ENCODE data around the gene IER5L.
A peak's percentile ranks its signal among the peaks of the same experiment; 100 is the strongest.

The IER5L gene

GRCh38 chr9:129177791-129178567 is at the start of gene IER5L:
TSS of gene IER5L (minus strand) at chr9:129178261. CDS start at chr9:129178052, 209 bp downstream.
- Histone ChIP-seq H3K27me3 (ENCODE audit: control insufficient read depth, insufficient read depth, low read length) (no peaks in the 10 kb centered on the region), H3K27ac (peak within 1 kb of the TSS; percentile 44), H3K4me2 (ENCODE audit: low read length) (peak within 1 kb of the TSS; percentile 100), H3K4me1 (peaks cover 5% of the 10 kb centered on the region), H3K79me2 (no peaks in the 10 kb centered on the region), H3K9me3 (ENCODE audit: control insufficient read depth, low read length) (no peaks in the 10 kb centered on the region), H2AFZ (peak within 1 kb of the TSS; percentile 66), H3K36me3 (ENCODE audit: control insufficient read depth, insufficient read depth, low read length) (no peaks in the 10 kb centered on the region), H3K9ac (no peak within 1 kb of the TSS), H3K4me3 (ENCODE audit: low read depth, low read length) (peak within 1 kb of the TSS; percentile 82)
- TF ChIP-seq, protein P1, sequence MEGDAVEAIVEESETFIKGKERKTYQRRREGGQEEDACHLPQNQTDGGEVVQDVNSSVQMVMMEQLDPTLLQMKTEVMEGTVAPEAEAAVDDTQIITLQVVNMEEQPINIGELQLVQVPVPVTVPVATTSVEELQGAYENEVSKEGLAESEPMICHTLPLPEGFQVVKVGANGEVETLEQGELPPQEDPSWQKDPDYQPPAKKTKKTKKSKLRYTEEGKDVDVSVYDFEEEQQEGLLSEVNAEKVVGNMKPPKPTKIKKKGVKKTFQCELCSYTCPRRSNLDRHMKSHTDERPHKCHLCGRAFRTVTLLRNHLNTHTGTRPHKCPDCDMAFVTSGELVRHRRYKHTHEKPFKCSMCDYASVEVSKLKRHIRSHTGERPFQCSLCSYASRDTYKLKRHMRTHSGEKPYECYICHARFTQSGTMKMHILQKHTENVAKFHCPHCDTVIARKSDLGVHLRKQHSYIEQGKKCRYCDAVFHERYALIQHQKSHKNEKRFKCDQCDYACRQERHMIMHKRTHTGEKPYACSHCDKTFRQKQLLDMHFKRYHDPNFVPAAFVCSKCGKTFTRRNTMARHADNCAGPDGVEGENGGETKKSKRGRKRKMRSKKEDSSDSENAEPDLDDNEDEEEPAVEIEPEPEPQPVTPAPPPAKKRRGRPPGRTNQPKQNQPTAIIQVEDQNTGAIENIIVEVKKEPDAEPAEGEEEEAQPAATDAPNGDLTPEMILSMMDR (IDR thresholded peaks at IDR 0.05) = no peak

DNA sequence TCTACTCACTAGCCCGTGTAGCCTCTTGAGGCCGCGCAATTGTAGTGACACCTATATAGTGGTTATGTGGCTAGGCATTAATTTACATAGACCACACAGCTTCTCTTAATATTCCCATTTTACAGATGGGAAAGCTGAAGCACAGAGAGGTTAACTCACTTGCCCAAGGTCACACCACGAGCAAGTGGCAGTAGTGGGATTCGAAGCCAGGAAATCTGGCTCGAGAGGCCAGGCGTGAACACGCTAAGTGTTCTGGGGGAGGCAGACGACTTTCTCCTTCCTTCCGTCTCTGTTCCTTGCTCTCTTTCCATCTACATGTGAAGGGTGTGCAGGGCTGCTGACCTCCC is 49.8 kb upstream of the IER5L start:
- no peak overlapping the region for H3K27ac ChIP-seq
- H3K9ac ChIP-seq = no peak overlapping the region
- no peaks in the 10 kb centered on the region for H3K4me1 ChIP-seq

DNA sequence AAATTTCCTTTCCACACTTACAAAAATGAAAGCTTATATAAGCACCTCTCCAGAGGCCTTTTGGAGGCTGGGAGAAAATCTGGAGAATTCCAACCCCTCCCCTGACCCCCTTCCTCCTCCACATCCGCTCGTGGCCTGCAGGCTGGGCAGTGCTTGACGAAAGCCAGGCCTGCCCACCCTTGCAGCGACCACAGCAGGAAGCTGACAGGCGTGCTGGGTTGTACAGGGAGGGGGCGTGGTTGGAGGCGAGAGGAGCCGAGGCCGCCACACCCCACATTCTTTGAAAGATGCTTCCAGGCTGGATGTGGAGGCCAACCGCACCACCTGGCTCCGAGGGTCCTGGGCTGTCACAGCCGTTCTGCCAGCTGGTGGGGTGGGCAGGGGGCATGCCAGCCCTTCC is 47.8 kb upstream of the IER5L start:
- Histone ChIP-seq H2AFZ (no peak overlapping the region), H3K79me2 (no peaks in the 10 kb centered on the region), H3K36me3 (ENCODE audit: control insufficient read depth, insufficient read depth, low read length) (no peaks in the 10 kb centered on the region), H3K9ac (no peak overlapping the region), H3K27ac (no peak overlapping the region), H3K4me1 (no peaks in the 10 kb centered on the region), H3K4me3 (ENCODE audit: low read depth, low read length) (no peak overlapping the region), H3K9me3 (ENCODE audit: control insufficient read depth, low read length) (no peaks in the 10 kb centered on the region), H3K27me3 (ENCODE audit: control insufficient read depth, insufficient read depth, low read length) (no peaks in the 10 kb centered on the region), H3K4me2 (ENCODE audit: low read length) (no peak overlapping the region)
- TF ChIP-seq, protein P1 (IDR thresholded peaks at IDR 0.05) = no peak

More for the DNA sequence above, 49.8 kb upstream of the IER5L start:
- H3K4me3 ChIP-seq (ENCODE audit: low read depth, low read length) = no peak overlapping the region
- no peaks in the 10 kb centered on the region for H3K79me2 ChIP-seq
- H2AFZ ChIP-seq = no peak overlapping the region
- H3K36me3 ChIP-seq (ENCODE audit: control insufficient read depth, insufficient read depth, low read length) = no peaks in the 10 kb centered on the region
- H3K4me2 ChIP-seq (ENCODE audit: low read length) = no peak overlapping the region
- no peaks in the 10 kb centered on the region for H3K9me3 ChIP-seq (ENCODE audit: control insufficient read depth, low read length)
- H3K27me3 ChIP-seq (ENCODE audit: control insufficient read depth, insufficient read depth, low read length) = no peaks in the 10 kb centered on the region
- TF ChIP-seq, protein P1 (IDR thresholded peaks at IDR 0.05) = no peak

DNA sequence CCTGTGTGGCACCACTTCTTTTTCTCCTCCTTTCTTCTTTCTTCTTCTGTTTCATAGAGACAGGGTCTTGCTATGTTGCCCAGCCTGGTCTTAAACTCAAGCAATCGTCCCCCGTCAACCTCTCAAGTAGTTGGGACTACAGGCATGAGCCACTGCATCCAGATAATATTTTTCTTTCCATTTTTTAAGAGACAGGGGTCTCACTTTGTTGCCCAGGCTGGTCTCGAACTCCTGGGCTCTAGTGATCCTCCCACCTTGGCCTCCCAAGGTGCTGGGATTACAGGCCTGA is 47.4 kb upstream of the IER5L start:
- Histone ChIP-seq H3K27me3 (ENCODE audit: control insufficient read depth, insufficient read depth, low read length) (no peaks in the 10 kb centered on the region), H3K4me2 (ENCODE audit: low read length) (no peak overlapping the region), H3K9ac (no peak overlapping the region), H3K4me3 (ENCODE audit: low read depth, low read length) (no peak overlapping the region), H3K27ac (peak overlapping the region; percentile 15), H3K79me2 (no peaks in the 10 kb centered on the region), H3K36me3 (ENCODE audit: control insufficient read depth, insufficient read depth, low read length) (no peaks in the 10 kb centered on the region), H3K9me3 (ENCODE audit: control insufficient read depth, low read length) (no peaks in the 10 kb centered on the region), H2AFZ (no peak overlapping the region), H3K4me1 (no peaks in the 10 kb centered on the region)
- TF ChIP-seq, protein P1 (IDR thresholded peaks at IDR 0.05) = no peak

All from parathyroid adenoma (tissue), 2 donors.